K562 (cell line): ENCODE measurements around the gene UFC1. TPM values are rescaled to one million over a fixed set of nuclear protein-coding genes. Genes with fewer than 3 reads are reported as not detected.

ENCODE experiments used
- CCNT2 ChIP-seq: IDR thresholded peaks from 2 replicates; pipeline ENCODE4 v1.6.1; 2011; ENCODE audit warnings: borderline replicate concordance, low read depth, mild to moderate bottlenecking, moderate library complexity, mixed read lengths, low read length; ENCODE audit not compliant: insufficient read length; ENCODE audit errors: extremely low read depth
- CEBPG ChIP-seq, 3 experiments: fragments of 200-800 bp in 1 of 3; sonication (Bioruptor generic) in 1 of 3; sonication (generic) in 1 of 3; formaldehyde crosslinking in 1 of 3; IDR thresholded peaks in 2 of 3; conservative IDR thresholded peaks in 1 of 3; 2 replicates each; pipeline versions ENCODE4 v1.6.1 to v1.8.0; 2016 to 2022; ENCODE audit warnings: missing compliant biosample characterization in 2 of 3, missing genetic modification characterization in 2 of 3, mild to moderate bottlenecking in 1 of 3, missing genetic modification reagents in 1 of 3
- EP300 ChIP-seq: IDR thresholded peaks from 2 replicates; pipeline ENCODE4 v1.6.1; 2012; ENCODE audit warnings: low read length, improper control_type of control experiment
- FOXA3 ChIP-seq, 2 experiments: fragments of 450-650 bp in 1 of 2; sonication (generic) in 1 of 2; formaldehyde crosslinking; IDR thresholded peaks in 1 of 2; conservative IDR thresholded peaks in 1 of 2; 2 replicates each; pipeline versions ENCODE4 v1.4.0 to v1.8.0; 2020 to 2022; ENCODE audit warnings: mild to moderate bottlenecking in 2 of 2, missing genetic modification reagents in 1 of 2
- GATA2 ChIP-seq: sonication (generic); formaldehyde crosslinking; IDR thresholded peaks from 2 replicates; pipeline ENCODE4 v1.4.0; 2020; ENCODE audit warnings: mild to moderate bottlenecking, missing genetic modification reagents
- HLTF ChIP-seq: fragments of 450-650 bp; IDR thresholded peaks from 2 replicates; pipeline ENCODE4 v1.6.1; 2016
- MAFK ChIP-seq: IDR thresholded peaks from 2 replicates; pipeline ENCODE4 v1.6.1; 2011; ENCODE audit warnings: low read length, improper control_type of control experiment
- PHF21A ChIP-seq: fragments of 450-650 bp; IDR thresholded peaks from 2 replicates; pipeline ENCODE4 v1.6.1; 2017; ENCODE audit warnings: low read depth, borderline replicate concordance
- PRMT5 ChIP-seq: sonication (generic); formaldehyde crosslinking; IDR thresholded peaks from 2 replicates; pipeline ENCODE4 v1.5.0; 2020; ENCODE audit warnings: missing genetic modification reagents
- PTRF ChIP-seq: fragments of 450-650 bp; IDR thresholded peaks from 2 replicates; pipeline ENCODE4 v1.6.1; 2016; ENCODE audit warnings: mild to moderate bottlenecking, missing genetic modification characterization, missing compliant biosample characterization
- TCF7L2 ChIP-seq: fragments of 150-350 bp; IDR thresholded peaks from 2 replicates; pipeline ENCODE4 v1.6.1; 2016; ENCODE audit warnings: low read depth, mild to moderate bottlenecking, low read length, moderate library complexity
- TRIM25 ChIP-seq: fragments of 450-650 bp; IDR thresholded peaks from 2 replicates; pipeline ENCODE4 v1.7.0; 2016; ENCODE audit warnings: borderline replicate concordance
- ZFP30 ChIP-seq: fragments of 250-450 bp; sonication (Bioruptor Pico); IDR thresholded peaks from 2 replicates; pipeline ENCODE4 v1.8.0; 2022; ENCODE audit warnings: moderate library complexity, mild to moderate bottlenecking, inconsistent platforms, borderline replicate concordance
- ZHX1 ChIP-seq: fragments of 150-350 bp; conservative IDR thresholded peaks from 2 replicates; pipeline ENCODE4 v1.6.1; 2014; ENCODE audit warnings: low read length
- ZNF134 ChIP-seq: fragments of 250-450 bp; sonication (Bioruptor Pico); conservative IDR thresholded peaks from 2 replicates; pipeline ENCODE4 v1.4.0; 2020
- ZNF408 ChIP-seq: fragments of 250-450 bp; sonication (Bioruptor Pico); IDR thresholded peaks from 2 replicates; pipeline ENCODE4 v1.4.0; 2020; ENCODE audit warnings: low read depth, mild to moderate bottlenecking, moderate library complexity
- ZNF507 ChIP-seq: conservative IDR thresholded peaks from 2 replicates; pipeline ENCODE4 v1.6.1; 2017; ENCODE audit warnings: missing genetic modification characterization, missing compliant biosample characterization
- ZNF583 ChIP-seq: fragments of 250-450 bp; sonication (Bioruptor Pico); IDR thresholded peaks from 2 replicates; pipeline ENCODE4 v1.4.0; 2020
- ZNF780A ChIP-seq: fragments of 250-450 bp; sonication (Bioruptor Pico); IDR thresholded peaks from 2 replicates; pipeline ENCODE4 v1.5.0; 2021; ENCODE audit warnings: mild to moderate bottlenecking
- polyA plus RNA-seq, 8 experiments: library from polyadenylated mRNA; depleted of rRNA in 4 of 8; stranded (reverse) in 5 of 8; unstranded in 3 of 8; fragments of >200 nt; fragmentation: Nextera tagmentation in 2 of 8; fragmentation: Illumina TruSeq in 1 of 8; extraction: Ambion mirVana in 2 of 8; extraction: Trizol in 1 of 8; gene quantifications; 2 replicates each; pipeline versions ENCODE4 v1.2.1 to v1.2.3, GENCODE V29; 2011 to 2014; ENCODE audit warnings: inconsistent platforms in 1 of 8, missing spikeins in 1 of 8
- total RNA-seq, 7 experiments: library from RNA; depleted of rRNA in 6 of 7; stranded (reverse); fragments of >200 nt in 6 of 7; fragmentation: Illumina TruSeq in 2 of 7; extraction: Trizol in 2 of 7; gene quantifications; 2 replicates each; pipeline versions ENCODE4 v1.2.1 to v1.2.3, GENCODE V29; 2011 to 2021; ENCODE audit warnings: low replicate concordance in 1 of 7
- TF ChIP-seq, protein P1 (sequence below): sonication (generic); formaldehyde crosslinking; IDR thresholded peaks from 2 replicates; pipeline ENCODE4 v1.8.0; 2023; ENCODE audit warnings: mild to moderate bottlenecking, missing genetic modification reagents

Gene UFC1
- total and polyA plus RNA-seq, 9 of the 15 experiments (the other 6 are each of a cell fraction or from before 2014, with no cell fraction given), result 92.8 to 220 (median 161) TPM

GRCh38 chr1:161201836-161202712 lies 48.3 kb downstream of the UFC1 start, which contains the start of gene NDUFS2 (continued):
- no peak for TF ChIP-seq TRIM25
- no peak for TF ChIP-seq EP300
- no peak for TF ChIP-seq ZNF408
- no peak for TF ChIP-seq ZFP30 (CRISPR knock-in tag)
- no peak for TF ChIP-seq ZNF780A (CRISPR knock-in tag)
- no peak for TF ChIP-seq GATA2 (CRISPR knock-in tag)
- TF ChIP-seq MAFK, result no peak
- no peak for TF ChIP-seq ZNF507 (tag)
- no peak for TF ChIP-seq CCNT2
- TF ChIP-seq FOXA3 (CRISPR knock-in tag; conservative IDR thresholded peaks at IDR 0.05 in 1 of 2, IDR thresholded peaks at IDR 0.05 in 1 of 2), result peak in 1 of 2 experiments; percentile 9; a peak in 1 of 4 replicates
- peak; percentile 45; the same call in 1 of the 2 replicates for TF ChIP-seq ZNF134 (CRISPR knock-in tag)
- no peak for TF ChIP-seq ZHX1
- no peak for TF ChIP-seq PTRF
- no peak for TF ChIP-seq PRMT5 (CRISPR knock-in tag)
- TF ChIP-seq CEBPG (CRISPR knock-in tag; IDR thresholded peaks at IDR 0.05), result no peak
- no peak for TF ChIP-seq CEBPG (tag; conservative IDR thresholded peaks at IDR 0.05 in 1 of 2, IDR thresholded peaks at IDR 0.05 in 1 of 2)
- TF ChIP-seq HLTF, result no peak
- TF ChIP-seq ZNF583 (CRISPR knock-in tag), result no peak
- no peak for TF ChIP-seq TCF7L2
- TF ChIP-seq PHF21A, result peak; percentile 83; the same call in 1 of the 2 replicates
- TF ChIP-seq, protein P1, sequence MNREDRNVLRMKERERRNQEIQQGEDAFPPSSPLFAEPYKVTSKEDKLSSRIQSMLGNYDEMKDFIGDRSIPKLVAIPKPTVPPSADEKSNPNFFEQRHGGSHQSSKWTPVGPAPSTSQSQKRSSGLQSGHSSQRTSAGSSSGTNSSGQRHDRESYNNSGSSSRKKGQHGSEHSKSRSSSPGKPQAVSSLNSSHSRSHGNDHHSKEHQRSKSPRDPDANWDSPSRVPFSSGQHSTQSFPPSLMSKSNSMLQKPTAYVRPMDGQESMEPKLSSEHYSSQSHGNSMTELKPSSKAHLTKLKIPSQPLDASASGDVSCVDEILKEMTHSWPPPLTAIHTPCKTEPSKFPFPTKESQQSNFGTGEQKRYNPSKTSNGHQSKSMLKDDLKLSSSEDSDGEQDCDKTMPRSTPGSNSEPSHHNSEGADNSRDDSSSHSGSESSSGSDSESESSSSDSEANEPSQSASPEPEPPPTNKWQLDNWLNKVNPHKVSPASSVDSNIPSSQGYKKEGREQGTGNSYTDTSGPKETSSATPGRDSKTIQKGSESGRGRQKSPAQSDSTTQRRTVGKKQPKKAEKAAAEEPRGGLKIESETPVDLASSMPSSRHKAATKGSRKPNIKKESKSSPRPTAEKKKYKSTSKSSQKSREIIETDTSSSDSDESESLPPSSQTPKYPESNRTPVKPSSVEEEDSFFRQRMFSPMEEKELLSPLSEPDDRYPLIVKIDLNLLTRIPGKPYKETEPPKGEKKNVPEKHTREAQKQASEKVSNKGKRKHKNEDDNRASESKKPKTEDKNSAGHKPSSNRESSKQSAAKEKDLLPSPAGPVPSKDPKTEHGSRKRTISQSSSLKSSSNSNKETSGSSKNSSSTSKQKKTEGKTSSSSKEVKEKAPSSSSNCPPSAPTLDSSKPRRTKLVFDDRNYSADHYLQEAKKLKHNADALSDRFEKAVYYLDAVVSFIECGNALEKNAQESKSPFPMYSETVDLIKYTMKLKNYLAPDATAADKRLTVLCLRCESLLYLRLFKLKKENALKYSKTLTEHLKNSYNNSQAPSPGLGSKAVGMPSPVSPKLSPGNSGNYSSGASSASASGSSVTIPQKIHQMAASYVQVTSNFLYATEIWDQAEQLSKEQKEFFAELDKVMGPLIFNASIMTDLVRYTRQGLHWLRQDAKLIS (CRISPR knock-in tag), result no peak
